Stimulated activated CD8-positive, alpha-beta memory T cell treated with anti-CD3 and anti-CD28 coated beads, Interleukin-12 subunit alpha, Interleukin-12 subunit beta, amount 100 ng/mL, for 4 hours (primary cell): ENCODE data around the gene RHOC.

Experiments used
- DNase-seq: peaks from one replicate; pipeline ENCODE4 v3.0.0-alpha.2; 2020; ENCODE audit warnings: low read depth

Gene RHOC

GRCh38 chr1:112701227-112702066, 5.5 kb downstream of the RHOC start:
- DNase-seq, result no peak

GRCh38 chr1:112700290-112701226, 6.4 kb downstream of the RHOC start:
- peak; percentile 66 for DNase-seq

DNA sequence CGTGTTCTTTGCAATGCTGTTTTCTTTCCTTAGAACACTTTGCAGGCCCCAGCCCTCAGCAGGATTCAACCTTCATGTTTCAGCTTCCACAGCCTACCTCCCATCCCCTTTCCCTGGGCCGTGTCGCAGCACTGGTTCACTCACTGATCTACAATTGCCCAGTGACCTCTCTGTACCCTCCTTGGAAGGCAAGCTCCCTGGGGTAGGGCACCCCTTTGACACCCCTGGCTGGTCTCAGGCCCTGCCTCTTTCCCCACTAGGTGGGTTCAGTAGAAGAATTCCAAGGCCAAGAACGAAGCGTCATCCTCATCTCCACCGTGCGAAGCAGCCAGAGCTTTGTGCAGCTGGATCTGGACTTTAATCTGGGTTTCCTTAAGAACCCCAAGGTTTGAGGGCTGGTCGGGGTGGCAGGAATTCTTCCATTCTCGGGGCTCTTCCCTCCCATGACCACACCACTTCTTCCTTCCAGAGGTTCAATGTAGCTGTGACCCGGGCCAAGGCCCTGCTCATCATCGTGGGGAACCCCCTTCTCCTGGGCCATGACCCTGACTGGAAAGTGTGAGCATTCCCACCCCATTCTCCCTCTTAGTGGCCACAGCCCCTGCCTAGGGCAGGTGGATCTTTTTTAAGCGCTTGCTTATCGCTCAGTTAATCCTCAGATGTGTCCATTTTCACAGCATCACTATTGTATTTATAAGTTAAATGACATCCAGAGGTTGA, 7.3 kb downstream of the RHOC start:
- DNase-seq, result no peak

- no peak for DNase-seq
Observed at GRCh38 chr1:112698366-112699310, 8.3 kb downstream of the RHOC start.

GRCh38 chr1:112697781-112698201, 9.1 kb downstream of the RHOC start:
- DNase-seq, result no peak

DNA sequence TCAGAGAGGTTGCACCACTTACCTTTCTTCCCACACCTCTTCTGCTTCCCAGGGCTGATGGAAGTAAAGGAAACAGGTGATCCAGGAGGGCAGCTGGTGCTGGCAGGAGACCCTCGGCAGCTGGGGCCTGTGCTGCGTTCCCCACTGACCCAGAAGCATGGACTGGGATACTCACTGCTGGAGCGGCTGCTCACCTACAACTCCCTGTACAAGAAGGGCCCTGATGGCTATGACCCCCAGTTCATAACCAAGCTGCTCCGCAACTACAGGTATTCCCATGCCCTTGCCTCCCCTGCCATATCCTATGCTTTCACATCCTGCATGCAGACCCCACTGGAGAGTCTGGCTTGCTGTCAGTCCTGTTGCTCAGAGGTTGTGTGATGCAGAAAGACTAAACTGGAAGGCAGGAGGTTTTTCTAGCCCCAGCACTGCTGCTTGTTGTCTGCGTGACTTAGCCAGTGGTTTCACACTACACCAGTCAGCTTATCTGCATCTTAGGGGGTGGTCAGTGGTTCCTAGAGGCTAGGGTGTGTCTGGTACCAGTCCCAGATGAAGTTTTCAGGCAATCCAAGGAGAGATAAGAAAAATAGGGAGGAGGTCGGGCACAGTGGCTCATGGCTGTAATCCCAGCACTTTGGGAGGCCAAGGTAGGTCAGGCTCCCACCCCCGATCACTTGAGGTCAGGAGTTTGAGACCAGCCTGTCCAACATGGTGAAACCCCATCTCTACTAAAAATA, 10.2 kb downstream of the RHOC start:
- DNase-seq, result no peak

GRCh38 chr1:112695276-112695675, 11.7 kb downstream of the RHOC start:
- DNase-seq, result no peak

GRCh38 chr1:112694363-112694929, 12.5 kb downstream of the RHOC start:
- no peak for DNase-seq

DNA sequence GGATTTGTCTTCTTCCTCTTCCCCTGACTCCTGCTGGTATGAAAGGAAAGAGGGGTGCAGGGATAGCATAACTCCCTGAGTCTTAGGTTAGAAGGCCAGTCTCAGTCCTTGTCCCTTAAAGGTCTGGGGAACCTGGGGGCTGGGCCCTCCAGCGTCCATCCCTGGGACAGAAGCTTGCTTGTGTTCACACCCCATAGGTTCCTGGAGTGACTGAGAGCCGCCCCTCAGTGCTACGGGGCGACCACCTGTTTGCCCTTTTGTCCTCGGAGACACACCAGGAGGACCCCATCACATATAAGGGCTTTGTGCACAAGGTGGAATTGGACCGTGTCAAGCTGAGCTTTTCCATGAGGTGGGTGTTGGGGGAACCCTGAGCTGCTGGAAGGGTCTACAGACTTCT, 13.1 kb downstream of the RHOC start:
- no peak for DNase-seq

GRCh38 chr1:112692681-112693080, 14.2 kb downstream of the RHOC start:
- DNase-seq, result no peak

GRCh38 chr1:112689842-112690237, 17.1 kb downstream of the RHOC start:
- DNase-seq, result no peak

GRCh38 chr1:112689196-112689841, 17.6 kb downstream of the RHOC start:
- DNase-seq, result no peak

- DNase-seq, result no peak
Observed at GRCh38 chr1:112688781-112689193, 18.1 kb downstream of the RHOC start.

- DNase-seq, result no peak
Observed at GRCh38 chr1:112687785-112688496, 19.0 kb downstream of the RHOC start.

DNA sequence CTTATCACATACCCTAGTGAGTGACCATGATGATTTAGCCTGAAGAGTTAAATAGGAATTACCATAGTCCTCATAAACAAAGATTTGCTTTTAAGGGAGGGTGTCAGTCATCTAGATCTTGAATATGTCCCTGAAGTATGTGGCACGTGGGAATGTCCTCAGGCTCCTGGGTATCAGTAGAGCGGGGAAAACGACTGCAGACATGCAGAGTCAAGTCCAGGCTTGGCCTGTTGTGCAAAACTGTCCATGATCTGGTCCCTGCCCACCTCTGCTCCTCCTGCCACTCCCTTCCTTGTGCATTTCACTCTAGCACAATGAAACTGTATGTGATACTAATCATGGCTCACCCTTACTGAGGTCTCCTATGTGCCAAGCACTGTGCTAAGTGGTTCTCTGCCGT, 19.6 kb downstream of the RHOC start:
- no peak for DNase-seq

DNA sequence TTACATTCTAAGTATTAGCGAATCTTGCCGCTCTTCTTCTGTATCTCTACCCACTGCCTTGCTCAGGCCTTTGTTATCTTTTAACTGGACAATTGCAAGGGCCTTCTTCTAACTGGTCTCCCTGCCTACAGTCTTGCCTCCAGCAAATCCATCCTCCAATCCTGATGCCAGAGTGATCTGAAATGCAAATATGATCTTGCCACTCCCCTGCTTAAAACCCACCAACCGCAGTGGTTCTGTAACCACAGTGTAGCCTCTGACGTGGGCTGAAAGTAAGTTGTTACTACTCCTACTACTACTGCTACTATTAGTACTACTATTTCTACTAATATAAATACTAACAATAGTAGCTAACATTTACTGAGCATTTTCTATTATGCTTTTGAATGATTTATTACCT, 20.1 kb downstream of the RHOC start:
- DNase-seq, result no peak

DNA sequence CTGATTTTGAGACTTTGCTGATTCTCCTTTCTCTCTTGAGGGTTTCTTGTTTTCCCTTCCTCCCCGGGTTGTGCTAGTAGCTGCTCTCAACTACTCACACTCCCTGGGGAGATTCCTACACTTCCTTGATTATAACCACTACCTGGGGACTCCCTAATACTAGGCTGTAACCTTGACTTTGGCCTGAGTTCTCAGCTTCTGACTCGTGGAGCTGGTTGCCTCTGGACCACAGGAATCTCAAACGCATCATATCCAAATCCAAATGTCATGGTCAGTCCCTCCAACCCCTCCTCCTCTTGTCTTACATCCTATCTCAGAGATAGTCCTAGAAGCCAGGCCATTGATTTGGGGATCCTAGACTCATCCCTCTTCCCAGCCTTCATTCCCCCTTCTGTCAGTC, 20.5 kb downstream of the RHOC start:
- DNase-seq, result no peak

DNA sequence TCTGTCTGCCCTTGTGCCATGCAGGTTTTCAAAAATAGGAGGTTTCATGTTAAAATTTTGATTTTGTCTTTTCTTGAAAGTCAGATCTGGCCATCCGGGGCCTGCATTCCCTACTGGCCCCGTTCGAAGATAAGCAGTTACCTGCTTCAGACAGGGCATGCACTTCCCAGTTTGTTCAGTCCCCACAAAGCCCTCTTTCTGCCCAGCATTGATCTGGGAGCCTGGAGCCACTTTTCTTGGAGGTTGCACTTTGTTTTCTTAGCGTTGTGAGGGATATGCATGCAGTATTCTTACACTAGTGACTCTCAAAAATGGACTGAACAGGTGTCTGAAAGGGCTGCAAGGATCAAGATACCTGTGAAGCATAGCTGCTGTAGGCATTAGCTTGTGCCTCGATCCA, 21.0 kb downstream of the RHOC start:
- no peak for DNase-seq

GRCh38 chr1:112678605-112679004, 28.3 kb downstream of the RHOC start:
- no peak for DNase-seq
